NCI-H2196 treated with DMSO at 0.1 percent for 48 hours (cell line): Measurements from ENCODE around the gene SYNM.
"Not testable (repeated sequence)": the region's sequence is repeated elsewhere in the genome, so short reads cannot be mapped to it uniquely, and the experiment has no call there.

ENCODE experiments used
- DNase-seq: peaks from one replicate; lab custom pipeline; 2025; ENCODE audit not compliant: unreplicated experiment; lab: John Stamatoyannopoulos, UW

Gene SYNM

DNA sequence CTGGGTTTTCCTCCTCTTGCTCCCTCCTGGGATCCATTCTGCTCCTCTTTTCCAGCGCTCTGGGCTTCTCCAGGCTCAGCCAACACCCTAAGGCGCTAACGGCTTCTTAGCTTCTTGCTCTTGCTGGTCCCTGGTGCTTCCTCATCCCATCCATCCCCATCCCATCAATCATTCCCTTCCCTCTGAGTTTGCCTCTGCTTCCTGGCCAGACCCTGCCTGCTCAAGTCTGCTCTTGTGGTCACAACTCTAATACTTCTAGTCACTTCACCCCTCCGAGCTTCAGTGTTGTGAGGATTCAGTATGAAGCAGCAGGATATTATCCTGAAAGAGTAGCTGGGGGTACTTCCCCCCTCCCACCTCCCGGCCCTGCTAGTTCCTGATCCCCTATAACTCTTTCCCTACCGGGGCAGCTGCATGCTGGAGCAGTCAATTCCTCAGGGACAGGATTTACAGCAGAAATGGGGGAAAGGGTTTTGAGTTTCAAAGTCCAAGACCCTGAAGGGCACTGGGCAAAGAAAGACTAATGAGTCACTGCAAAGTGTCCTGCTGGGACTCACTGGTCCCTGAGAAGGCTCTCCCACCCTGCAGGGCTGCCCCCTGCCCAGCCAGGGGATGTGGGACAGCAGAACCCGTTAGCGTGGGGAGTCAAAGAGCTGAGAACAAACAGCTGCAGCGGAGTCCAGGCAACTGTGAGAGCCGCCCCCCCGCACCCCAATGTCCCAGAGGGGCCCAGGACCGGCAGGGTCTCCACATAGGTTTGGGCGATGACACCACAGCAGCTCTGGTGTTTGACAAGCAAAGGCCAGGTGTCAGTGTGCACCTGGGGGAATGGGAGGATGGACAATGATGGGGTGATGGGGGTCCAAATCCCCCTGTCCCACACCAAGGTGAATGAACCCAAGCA is 2.3 kb upstream of the SYNM start:
- DNase-seq = no peak

DNA sequence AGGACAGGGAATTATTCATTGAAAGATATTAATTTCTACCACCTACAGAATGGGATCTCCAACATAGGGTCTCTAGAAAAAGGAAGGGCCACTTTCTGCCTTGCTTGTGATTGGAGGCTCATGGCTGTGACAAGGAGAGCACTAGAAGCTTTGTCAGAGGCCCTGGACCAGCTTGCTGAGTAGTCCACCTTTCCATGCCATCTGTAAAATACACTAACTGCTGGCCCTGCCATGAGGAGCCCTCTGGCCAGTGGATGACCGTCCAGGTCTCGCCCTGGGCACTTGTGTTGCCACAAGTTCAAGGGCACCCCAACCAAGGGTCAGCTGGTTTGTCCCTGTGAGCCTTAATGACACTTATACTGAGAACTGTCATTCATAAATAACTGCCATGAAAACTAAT is 1.6 kb upstream of the SYNM start:
- no peak for DNase-seq

DNA sequence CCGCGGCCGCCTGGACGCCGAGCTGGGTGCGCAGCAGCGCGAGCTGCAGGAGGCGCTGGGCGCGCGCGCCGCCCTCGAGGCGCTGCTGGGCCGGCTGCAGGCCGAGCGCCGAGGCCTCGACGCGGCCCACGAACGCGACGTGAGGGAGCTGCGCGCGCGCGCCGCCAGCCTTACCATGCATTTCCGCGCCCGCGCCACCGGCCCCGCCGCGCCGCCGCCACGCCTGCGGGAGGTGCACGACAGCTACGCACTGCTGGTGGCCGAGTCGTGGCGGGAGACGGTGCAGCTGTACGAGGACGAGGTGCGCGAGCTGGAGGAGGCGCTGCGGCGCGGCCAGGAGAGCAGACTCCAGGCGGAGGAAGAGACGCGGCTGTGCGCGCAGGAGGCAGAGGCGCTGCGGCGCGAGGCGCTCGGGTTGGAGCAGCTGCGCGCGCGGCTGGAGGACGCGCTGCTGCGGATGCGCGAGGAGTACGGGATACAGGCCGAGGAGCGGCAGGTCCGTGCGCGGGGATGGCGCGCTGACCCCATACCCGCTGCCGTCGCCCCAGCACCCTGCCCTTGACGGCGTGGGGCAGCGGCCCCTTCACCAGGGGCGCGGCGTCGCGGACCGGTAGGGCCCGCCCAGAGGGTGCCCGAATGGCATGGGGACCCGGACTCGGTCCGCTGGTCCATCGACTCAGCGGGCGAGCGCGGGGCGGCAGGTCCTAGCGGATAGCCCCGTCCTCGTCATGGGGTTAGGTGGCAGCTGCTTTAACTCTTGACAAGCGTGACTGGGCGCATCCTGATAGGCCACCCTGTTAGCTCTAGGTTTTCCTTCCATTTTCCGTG is 848 bp downstream of the SYNM start:
- DNase-seq = no peak

DNA sequence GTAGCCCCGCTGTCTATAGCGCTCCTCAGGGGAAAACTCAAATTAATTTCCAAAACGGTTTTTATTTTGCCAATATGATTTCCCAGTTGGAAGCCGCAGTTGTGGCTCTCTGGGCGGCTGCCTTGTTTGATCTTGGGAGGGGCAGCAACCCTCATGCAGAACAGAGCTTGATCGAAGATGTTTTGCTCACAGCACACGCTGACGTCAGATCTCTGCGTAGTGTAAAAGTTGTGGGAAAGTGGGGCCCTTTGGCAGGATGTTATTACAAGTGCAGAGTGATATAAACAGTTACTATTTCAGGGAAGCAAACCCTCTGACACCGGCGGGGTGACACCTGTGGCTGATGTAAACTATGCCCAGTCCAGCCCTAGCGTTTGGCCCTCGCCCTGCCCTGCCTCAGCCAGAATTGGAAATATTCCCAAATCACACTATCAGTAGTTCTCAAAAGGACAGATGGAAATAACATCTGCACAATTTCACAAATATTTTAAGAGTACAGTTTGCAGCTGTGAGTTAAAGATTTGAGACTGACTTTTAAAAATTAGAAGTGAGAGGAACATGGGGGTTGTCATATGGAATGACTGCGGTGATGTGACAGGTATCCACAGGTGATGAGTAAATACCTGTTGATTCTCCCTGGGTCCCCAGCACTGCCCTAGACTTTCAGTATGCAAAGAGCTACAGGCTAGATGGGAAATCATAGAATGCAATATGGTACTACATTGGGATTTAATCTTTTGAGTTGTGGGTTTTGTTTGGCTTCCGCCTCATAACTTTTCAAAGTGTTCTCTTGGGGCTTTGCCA is 1.7 kb downstream of the SYNM start:
- DNase-seq = no peak

DNA sequence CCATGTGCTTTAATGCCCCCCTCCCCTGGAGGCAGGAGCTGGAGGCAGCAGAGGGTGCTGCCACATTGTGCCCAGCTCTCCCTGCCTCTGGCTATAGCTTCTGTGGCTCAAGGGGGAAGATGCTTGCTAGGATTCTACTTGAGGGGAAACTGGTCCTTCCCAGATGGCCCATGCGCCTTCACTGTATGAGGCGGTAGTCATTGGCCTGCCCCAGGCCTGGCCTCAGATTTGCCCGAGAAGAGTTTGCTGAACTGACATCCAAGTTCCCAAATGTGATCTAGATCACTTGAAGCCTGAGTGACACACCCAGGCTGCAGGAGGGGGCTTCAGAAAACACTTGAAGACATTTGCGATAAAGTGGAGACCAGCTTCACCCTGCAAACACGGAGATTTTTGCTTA is 4.1 kb downstream of the SYNM start:
- DNase-seq = no peak

DNA sequence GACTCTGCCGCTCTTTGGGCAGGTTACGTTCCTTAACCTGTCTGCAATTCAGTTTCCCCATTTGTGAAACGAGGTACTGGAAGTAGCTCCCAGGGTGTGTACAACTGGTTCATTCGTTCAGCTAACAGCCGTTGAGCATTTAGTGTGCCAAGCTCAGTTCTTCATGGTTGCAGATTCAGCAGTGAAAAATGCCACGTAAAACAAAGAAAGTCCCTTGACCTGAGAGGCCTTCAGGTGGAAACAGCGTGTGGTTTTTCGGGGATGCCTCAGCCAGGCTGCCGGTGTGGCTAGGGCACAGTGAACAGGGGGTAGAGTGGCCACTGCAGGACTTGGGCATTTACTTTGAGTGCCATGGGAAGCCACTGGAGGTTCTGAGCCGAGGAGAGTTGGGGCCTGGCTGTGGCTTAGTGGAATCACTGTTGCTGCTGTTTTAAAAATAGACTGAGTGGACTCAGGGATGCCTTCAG is 4.7 kb downstream of the SYNM start:
- DNase-seq = no peak

DNA sequence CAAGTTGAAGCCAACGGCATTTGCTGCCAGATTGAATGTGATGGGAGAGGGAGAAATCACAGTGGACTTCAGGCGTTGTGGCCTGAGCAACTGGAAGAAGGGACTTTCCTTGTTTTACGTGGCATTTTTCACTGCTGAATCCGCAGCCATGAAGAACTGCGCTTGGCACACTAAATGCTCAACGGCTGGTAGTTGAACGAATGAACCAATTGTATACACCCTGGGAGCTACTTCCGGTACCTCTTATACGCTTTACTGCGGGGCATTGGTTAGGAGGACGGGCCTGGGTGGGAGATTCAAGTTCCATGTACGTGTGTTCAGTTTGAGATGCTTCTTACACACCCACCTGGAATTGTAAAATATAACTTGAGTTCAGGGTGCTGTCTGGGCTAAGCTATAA is 5.2 kb downstream of the SYNM start:
- no peak for DNase-seq

DNA sequence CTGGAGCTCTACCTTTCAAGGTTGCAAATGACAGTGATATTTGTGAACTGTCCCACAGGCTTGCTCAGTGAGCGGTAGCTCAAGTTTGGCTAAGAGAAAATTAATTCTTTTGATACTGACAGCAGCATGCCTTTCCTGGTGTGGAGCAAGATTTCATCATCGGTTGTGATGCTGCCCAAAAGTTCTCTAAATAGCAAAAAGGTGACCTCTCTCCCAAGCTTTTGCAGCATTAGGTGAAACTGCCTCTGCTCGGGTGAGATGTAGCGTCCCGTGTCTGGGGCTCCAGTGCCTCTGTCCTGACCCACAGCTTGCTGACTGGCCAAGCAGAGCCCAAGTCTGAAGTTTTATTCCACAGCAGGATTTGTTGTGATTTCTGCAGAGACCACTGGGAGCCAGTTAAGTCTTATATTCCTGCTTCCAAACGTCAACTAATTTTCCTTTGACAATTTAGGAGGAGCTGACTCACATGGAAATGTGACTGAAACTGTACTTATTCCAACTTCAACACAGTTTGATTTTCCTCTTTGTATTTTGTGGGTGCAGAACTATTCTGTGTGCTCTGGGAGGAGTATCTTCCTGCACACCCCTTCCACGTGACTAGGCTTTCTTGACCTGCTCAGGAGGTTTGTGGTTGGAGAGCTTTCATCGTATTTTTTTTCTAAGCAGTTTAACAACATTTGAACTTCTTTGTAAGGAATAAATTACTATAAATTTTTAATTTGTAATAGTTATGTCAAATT is 5.9 kb downstream of the SYNM start:
- no peak for DNase-seq

DNA sequence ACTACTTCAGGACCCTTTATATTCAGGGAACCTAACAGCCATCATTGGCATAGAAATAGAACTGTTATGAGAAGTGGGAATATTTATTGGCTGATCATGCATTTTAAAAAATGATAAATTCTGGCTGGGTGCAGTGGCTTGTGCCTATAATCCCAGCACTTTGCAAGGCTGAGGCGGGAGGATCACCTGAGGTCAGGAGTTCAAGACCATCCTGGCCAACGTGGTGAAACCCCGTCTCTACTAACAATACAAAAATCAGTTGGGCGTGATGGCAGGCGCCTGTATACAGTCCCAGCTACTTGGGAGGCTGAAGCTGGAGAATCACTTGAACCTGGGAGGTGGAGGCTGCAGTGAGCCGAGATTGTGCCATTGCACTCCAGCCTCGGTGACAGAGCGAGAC is 6.8 kb downstream of the SYNM start:
- not testable (repeated sequence) for DNase-seq

DNA sequence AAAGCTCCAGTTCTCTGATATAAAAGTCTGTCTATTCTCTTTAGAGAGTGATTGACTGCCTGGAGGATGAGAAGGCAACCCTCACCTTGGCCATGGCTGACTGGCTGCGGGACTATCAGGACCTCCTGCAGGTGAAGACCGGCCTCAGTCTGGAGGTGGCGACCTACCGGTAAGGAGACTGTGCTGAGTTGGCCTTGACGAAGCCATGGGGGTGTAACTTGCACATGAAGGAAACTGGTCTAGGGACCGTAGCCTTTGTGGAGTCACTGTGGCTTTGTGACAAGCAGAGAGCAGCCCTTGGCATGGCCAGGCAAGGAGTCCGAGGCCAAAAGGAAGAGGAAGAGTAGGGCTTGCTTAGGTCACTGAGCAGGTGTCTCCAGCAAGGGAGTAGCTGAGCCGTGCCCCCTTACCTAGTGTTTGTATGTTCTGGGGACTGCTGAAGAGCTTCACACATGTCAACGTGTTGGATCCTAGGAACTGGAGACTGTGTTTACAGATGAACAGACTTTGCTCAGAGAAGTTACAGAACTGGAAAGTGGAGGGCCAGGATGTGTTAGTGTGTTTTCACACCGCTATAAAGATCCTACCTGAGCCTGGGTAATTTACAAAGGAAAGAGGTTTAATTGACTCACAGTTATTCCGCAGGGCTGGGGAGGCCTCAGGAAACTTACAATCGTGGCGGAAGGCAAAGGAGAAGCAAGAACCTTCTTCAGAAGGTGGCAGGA is 8.8 kb downstream of the SYNM start:
- DNase-seq = no peak

DNA sequence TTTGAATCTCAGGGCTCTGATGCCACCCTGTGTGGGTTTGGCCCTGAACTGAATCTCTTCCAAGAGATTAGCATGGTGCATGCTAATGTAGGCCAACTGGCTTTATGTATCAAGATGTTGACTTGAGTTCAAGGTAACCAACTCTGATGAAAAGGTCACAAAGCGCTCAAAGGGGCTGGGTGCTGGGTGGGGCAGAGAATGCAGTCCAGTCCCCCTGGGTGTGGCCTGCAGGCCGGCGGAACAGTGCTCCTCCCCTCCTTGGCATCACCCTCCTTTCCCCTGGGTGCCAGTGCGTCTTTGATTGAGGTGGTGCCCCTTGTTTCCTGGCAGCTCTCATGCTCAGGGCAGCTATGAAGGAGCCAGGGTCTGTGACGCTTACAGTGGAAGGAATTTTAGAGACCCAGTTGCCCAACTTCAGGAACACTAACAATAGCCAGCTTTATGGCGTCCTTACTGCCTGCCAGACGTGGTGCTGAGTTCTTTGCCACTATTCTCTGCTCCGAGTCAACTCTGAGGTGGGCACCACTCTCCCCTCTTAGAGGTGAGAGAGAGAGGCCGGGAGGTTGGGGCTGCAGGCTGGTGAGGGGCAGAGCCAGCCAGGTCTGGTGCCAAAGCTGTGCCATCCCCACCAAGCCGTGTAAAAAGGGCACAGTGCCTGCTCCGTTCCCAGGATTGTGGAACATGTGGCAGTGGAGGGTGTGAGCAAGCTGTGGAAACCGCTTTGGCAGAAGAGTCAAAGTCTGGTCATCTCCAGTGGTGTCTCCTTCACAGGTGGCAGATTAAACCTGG is 9.8 kb downstream of the SYNM start:
- no peak for DNase-seq

DNA sequence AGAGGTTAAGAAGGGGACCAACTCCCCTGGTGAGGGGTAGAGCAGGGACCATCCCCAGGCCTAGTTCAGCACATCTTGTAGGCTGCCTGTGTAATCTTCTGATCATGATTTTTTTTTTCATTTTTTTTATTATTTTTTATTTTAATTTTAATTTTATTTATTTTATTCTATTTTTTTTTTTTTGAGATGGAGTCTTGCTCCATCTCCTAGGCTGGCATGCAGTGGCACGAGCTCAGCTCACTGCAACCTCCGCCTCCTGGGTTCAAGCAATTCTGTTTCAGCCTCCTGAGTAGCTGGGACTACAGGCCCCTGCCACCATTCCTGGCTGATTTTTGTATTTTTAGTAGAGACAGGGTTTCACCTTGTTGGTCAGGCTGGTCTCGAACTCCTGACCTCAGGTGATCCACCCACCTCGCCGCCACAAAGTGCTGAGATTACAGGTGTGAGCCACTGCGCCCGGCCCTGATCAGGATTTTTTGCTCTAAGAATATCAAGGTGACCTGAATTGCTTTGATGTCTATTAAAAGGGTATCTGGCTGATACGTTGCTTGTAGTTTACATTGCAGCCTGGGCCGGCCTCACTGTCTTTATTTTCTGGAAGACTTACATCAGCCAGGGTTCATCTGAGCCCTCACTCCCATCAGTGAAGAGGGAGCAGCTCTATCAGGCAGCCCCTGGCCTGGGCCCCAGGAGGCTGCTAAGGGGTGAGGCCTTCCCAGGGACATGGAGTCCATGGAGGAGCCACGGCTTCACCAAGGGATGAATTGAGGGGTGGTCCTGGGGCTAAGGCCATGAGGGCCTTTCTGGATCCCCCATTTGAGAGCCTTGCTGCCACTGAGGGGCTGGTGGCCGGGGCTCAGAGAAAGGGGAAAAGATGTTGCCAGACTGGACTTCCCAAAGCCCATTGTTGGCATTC is 10.7 kb downstream of the SYNM start:
- DNase-seq = no peak

DNA sequence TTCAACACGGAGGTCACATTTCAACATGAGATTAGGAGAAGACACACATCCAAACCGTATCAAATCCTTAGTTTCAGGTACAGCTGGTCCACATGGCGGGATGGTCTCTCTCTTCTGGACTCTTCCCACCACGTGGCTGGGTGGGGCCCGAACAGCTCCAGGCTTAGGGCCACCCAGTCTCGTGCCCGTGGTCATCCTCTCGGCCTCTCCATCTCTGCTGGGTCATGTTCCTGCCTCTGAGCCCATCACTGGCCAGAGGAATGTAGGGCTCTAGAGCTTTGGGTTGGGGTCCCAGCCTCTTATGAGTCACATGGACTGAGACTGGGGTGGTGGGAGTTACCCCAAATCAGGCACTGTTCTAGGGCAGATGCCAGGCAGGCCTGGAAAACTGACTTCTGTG is 12.2 kb downstream of the SYNM start:
- no peak for DNase-seq

DNA sequence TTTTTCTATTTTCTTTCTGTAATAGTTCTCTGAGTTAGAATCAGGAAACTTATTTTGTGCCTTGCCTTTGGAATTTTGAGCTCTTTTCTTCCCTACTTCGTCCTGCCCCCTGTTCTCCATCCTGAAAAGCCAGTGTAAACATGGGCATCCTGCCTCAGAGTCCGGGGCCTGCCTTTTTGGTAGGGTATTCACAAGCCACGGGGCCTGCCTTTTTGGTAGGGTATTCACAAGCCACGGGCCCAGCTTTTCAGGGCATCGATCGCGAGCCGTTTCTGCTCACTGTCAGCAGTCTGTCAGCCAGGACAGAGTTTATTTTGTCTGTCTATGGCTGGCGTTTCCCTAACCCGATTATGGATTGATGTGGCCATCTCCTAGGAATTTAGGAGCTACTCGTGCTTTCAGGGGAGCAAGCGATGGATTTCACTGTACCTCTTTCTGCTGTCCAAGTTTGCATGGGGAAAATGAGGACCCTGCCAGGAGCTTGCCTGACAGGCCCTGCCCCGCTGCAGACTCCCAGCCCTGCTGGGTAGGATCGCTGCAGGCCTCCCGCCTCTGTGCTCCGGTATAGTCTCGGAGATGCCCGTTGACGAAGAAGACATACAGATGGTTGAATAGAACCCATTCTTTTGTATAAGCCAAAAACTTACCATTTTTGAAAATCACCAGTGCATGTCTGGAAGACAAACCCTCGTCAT is 12.8 kb downstream of the SYNM start:
- no peak for DNase-seq

DNA sequence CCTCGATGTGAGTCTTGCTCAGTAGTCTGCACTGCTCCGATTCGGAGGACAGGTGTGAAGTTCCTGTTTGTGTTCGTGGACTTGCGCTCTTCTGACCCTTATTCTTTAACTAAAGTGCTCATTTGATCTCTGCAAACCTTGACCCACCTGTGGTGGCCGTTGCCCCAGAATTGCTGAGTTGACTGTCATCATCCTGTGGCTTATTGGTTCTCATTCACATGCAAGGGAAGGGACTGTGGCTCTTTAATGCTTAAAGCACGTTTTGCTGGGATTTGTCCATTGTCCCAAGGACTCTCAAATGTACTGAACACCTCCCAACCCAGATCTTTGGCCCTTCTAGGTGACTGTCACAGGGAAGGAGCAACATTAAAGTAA is 13.4 kb downstream of the SYNM start:
- DNase-seq = no peak

DNA sequence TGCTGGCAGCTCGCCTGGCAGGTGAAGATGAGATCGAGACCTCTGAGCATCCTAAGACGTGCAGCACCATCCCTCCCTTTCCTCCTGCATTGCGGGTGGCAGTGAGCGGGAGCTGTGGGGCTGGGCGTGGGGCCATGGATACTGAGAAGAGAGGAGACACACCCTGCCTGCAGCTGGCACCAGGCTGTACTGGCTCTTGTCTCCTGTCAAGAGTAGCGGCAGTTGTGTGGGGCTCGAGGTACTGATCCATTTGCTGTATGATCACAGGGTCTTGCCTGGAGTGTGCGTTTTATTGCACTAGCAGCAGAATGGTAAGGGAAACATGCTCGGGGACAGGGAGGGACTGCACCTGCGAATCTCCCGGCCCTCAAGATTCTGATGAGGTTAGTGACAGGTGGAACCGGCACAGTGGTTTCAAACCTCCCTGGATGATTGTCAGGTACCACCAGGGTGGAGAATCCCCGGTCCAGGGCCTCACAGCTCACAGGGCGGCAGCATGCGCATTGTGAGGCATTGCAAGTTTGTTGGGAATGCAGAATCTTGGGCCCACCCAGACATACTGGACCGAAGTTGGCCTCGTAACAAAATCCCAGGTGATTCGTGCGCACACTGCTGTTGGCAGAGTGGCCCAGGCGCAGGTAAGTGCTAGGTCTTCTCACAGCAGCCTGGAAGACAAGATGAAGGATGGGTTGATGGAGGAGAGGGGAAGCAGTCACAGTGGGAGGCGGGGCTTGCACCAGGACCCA is 14.1 kb downstream of the SYNM start:
- DNase-seq = no peak
